Peyer's patch (tissue), 4 donors: ENCODE data around the gene GPR146. TPM values are rescaled to one million over a fixed set of nuclear protein-coding genes. Genes with fewer than 3 reads are reported as not detected.
"Not testable (repeated sequence)": the region's sequence is repeated elsewhere in the genome, so short reads cannot be mapped to it uniquely, and the experiment has no call there.

Source experiments
- DNase-seq, 3 donors: peaks; one replicate each; pipeline ENCODE4 v3.0.0-alpha.2; 2017 to 2019
- H3K27ac ChIP-seq, 4 donors: fragments of 200-600 bp; sonication (generic); one replicate each; pipeline ENCODE4 v1.5.1; 2016 to 2019
- H3K27me3 ChIP-seq, 2 donors: fragments of 200-600 bp; sonication (generic); one replicate each; pipeline ENCODE4 v1.5.1; 2019
- H3K36me3 ChIP-seq, 3 donors: fragments of 200-600 bp; sonication (generic); one replicate each; pipeline ENCODE4 v1.5.1; 2016 to 2019
- H3K4me1 ChIP-seq, 4 donors: fragments of 200-600 bp; sonication (generic); one replicate each; pipeline ENCODE4 v1.5.1; 2016 to 2019
- H3K4me3 ChIP-seq, 4 donors: fragments of 200-600 bp; sonication (generic); 1 replicate in 3 of 4; 2 replicates in 1 of 4; pipeline ENCODE4 v1.5.1; 2016 to 2019; ENCODE audit warnings: mild to moderate bottlenecking in 1 of 4
- H3K9me3 ChIP-seq, 4 donors: fragments of 200-600 bp; sonication (generic); one replicate each; pipeline ENCODE4 v1.5.1; 2016 to 2019; ENCODE audit warnings: mild to moderate bottlenecking in 1 of 4
- POLR2A ChIP-seq, 2 donors: fragments of 450-650 bp; IDR thresholded peaks; one replicate each; pipeline ENCODE4 v1.5.1; 2017; ENCODE audit warnings: antibody characterized with exemption in 2 of 2, mild to moderate bottlenecking in 2 of 2, moderate library complexity in 2 of 2
- total RNA-seq, 4 donors: library from RNA; depleted of rRNA; stranded (reverse); fragments of >200 nt; gene quantifications; one replicate each; pipeline ENCODE4 v1.1.0, GENCODE V29; 2016
- TF ChIP-seq, protein P1 (sequence below), 6 experiments: fragments of 450-650 bp in 4 of 6; fragments of 200-600 bp in 2 of 6; sonication (generic) in 1 of 6; IDR thresholded peaks; one replicate each; pipeline ENCODE4 v1.5.1; 2017 to 2019; ENCODE audit warnings: antibody characterized with exemption in 6 of 6, mild to moderate bottlenecking in 3 of 6, moderate library complexity in 1 of 6

Gene GPR146
- total RNA-seq, 4 donors from 2014 or later = 1.4 to 13.2 (median 4.4) TPM

GRCh38 chr7:1029637-1030443 is 14.5 kb upstream of the GPR146 start:
- no peak for TF ChIP-seq POLR2A (IDR thresholded peaks at IDR 0.05)
- TF ChIP-seq, protein P1, sequence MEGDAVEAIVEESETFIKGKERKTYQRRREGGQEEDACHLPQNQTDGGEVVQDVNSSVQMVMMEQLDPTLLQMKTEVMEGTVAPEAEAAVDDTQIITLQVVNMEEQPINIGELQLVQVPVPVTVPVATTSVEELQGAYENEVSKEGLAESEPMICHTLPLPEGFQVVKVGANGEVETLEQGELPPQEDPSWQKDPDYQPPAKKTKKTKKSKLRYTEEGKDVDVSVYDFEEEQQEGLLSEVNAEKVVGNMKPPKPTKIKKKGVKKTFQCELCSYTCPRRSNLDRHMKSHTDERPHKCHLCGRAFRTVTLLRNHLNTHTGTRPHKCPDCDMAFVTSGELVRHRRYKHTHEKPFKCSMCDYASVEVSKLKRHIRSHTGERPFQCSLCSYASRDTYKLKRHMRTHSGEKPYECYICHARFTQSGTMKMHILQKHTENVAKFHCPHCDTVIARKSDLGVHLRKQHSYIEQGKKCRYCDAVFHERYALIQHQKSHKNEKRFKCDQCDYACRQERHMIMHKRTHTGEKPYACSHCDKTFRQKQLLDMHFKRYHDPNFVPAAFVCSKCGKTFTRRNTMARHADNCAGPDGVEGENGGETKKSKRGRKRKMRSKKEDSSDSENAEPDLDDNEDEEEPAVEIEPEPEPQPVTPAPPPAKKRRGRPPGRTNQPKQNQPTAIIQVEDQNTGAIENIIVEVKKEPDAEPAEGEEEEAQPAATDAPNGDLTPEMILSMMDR (IDR thresholded peaks at IDR 0.05) = no peak
- DNase-seq = no peak
- peaks cover 3 to 21% (median 11%) of the 10 kb centered on the region in 4 donors for H3K4me1 ChIP-seq
- peak overlapping the region; percentile 86 to 96 (median 90) for H3K27ac ChIP-seq
- H3K36me3 ChIP-seq = no peaks in the 10 kb centered on the region
- H3K4me3 ChIP-seq = no peak overlapping the region
- H3K9me3 ChIP-seq = no peaks in the 10 kb centered on the region
- H3K27me3 ChIP-seq = no peaks in the 10 kb centered on the region

DNA sequence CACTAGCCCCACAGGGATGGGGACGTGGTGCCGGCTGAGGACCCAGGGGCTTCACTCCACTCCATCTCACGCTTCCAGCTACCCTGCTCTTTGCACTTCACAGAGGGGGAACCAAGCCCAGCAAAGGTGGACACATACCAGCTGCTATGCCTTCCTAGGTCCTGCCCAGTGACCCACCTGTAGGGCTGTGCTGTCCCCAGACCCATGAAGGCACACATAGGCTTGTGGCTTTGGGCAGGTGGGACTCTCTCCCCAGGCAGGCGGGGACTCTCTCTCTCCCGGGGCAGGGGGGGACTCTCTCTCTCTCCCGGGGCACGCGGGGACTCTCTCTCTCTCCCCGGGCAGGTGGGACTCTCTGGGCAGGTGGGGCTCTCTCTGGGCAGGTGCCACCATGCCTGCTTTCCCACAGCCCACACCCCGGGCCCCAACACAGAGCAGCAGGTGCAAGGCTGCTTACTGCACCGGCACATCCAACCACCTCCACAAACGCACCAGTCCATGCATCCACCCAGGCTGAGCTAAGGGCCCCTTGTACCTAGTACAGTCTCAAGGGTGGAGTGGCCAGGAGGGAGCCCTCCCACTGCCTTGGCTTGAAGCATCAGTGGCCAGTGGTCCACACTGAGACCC is 13.8 kb upstream of the GPR146 start:
- no peaks in the 10 kb centered on the region for H3K27me3 ChIP-seq
- H3K36me3 ChIP-seq = no peaks in the 10 kb centered on the region
- no peak overlapping the region for H3K4me3 ChIP-seq
- TF ChIP-seq, protein P1 (IDR thresholded peaks at IDR 0.05) = no peak
- TF ChIP-seq POLR2A (IDR thresholded peaks at IDR 0.05) = no peak
- no peak overlapping the region for H3K27ac ChIP-seq
- H3K9me3 ChIP-seq = no peaks in the 10 kb centered on the region
- DNase-seq = no peak
- peaks cover 0 to 21% (median 10%) of the 10 kb centered on the region in 4 donors for H3K4me1 ChIP-seq

DNA sequence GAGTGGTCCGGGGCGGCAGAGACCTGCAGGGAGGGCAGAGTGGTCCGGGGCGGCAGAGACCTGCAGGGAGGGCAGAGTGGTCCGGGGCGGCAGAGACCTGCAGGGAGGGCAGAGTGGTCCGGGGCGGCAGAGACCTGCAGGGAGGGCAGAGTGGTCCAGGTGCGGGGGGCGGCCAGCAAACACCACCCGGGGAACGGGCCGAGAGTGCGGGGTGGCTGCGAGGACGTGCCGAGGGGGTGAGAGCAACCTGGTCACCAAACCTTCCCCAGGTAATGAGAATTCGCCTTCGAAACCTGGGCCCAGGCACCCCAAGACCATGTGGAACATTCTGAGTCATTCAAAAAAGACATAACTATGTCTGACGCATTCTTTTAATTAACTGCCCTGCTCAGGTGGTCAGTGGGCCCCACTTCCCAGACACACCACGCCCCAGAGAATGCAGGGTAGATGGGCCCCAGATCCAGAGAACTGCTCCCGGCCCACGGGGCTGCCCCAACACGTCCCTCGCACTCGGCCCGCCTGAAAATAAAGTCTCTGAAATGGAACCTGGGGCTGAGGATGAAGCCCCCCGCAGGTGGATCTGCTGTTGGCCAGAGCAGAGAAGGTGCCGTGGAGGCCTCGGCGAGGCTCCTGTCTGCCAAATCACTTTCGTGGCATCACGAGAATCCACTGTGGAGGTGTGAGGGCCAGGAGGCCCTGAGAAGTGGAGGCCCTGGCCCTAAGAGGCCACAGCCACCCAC is 12.5 kb upstream of the GPR146 start:
- Histone ChIP-seq H3K4me1 (peaks cover 0 to 21% (median 10%) of the 10 kb centered on the region in 4 donors), H3K36me3 (no peaks in the 10 kb centered on the region), H3K4me3 (no peak overlapping the region), H3K27ac (no peak overlapping the region), H3K27me3 (no peaks in the 10 kb centered on the region), H3K9me3 (no peaks in the 10 kb centered on the region)
- DNase-seq = no peak
- TF ChIP-seq POLR2A (IDR thresholded peaks at IDR 0.05) = no peak
- TF ChIP-seq, protein P1 (IDR thresholded peaks at IDR 0.05) = no peak

DNA sequence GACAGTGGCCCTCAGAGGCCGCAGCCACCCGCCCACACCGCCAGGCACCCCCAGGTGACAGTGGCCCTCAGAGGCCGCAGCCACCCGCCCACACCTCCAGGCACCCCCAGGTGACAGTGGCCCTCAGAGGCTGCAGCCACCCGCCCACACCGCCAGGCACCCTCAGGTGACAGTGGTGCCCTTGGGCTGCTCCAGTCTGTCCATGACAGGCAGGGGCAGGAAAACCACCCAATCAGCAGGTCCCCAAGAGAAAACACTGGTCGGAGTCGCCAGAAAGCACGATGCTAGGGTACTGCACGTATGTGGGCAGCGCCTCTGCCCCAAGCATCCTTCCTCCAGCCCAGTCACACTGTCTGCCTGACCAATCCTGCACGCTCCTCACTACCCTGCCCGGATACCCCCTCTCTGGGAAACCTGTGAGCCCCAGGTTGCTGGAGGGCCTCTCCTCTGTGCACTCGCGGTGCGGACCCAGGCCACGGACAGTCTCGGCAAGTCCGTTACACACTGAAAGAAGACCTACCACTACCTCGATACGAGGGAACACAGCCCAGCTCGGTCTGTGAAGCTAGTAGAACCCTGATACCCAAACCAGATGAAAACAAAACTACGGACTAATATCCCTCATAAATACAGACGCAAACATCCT is 11.7 kb upstream of the GPR146 start:
- Histone ChIP-seq H3K27me3 (no peaks in the 10 kb centered on the region), H3K36me3 (no peaks in the 10 kb centered on the region), H3K27ac (no peak overlapping the region), H3K4me1 (peaks cover 0 to 14% (median 7%) of the 10 kb centered on the region in 4 donors), H3K9me3 (no peaks in the 10 kb centered on the region), H3K4me3 (no peak overlapping the region)
- TF ChIP-seq, protein P1 (IDR thresholded peaks at IDR 0.05) = no peak
- TF ChIP-seq POLR2A (IDR thresholded peaks at IDR 0.05) = no peak
- DNase-seq = no peak

GRCh38 chr7:1033546-1034145 is 10.7 kb upstream of the GPR146 start:
- no peak overlapping the region for H3K4me3 ChIP-seq
- H3K4me1 ChIP-seq = peaks cover 0 to 10% (median 6%) of the 10 kb centered on the region in 4 donors
- H3K36me3 ChIP-seq = no peaks in the 10 kb centered on the region
- no peak overlapping the region for H3K27ac ChIP-seq
- no peaks in the 10 kb centered on the region for H3K27me3 ChIP-seq
- H3K9me3 ChIP-seq = no peaks in the 10 kb centered on the region
- no peak for TF ChIP-seq POLR2A (IDR thresholded peaks at IDR 0.05)
- TF ChIP-seq, protein P1 (IDR thresholded peaks at IDR 0.05) = no peak
- no peak for DNase-seq

DNA sequence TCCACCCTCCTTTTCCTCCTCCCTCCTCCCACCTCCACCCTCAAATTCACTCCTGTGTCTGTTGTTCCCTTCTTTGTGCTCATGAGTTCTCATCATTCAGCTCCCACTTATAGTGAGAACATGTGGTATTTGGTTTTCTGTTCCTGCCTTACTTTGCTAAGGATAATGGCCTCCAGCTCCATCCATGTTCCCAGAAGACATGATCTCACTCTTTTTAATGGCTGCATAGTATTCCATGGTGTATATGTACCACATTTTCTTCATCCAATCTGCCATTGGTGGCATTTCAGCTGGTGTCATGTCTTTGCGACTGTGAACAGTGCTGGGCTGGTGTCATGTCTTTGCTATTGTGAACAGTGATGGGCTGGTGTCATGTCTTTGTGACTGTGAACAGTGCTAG is 9.6 kb upstream of the GPR146 start:
- H3K4me1 ChIP-seq, H3K36me3 ChIP-seq, H3K27me3 ChIP-seq, DNase-seq, H3K27ac ChIP-seq, H3K9me3 ChIP-seq, H3K4me3 ChIP-seq: not testable (repeated sequence)

GRCh38 chr7:1036164-1036928 is 8.0 kb upstream of the GPR146 start:
- H3K4me3 ChIP-seq, H3K27me3 ChIP-seq, DNase-seq, H3K4me1 ChIP-seq, H3K27ac ChIP-seq, H3K36me3 ChIP-seq, H3K9me3 ChIP-seq: not testable (repeated sequence)
